A549 (cell line): Measurements from ENCODE around the gene ARFRP1. TPM values are rescaled to one million over a fixed set of nuclear protein-coding genes. Genes with fewer than 3 reads are reported as not detected.
A peak's percentile ranks its signal among the peaks of the same experiment; 100 is the strongest.

Experiments
- ATAC-seq, 2 experiments: fragments of 200-7000 bp in 1 of 2; fragments of >200 bp in 1 of 2; cut with Nextera tagmentation in 1 of 2; cut with Tn5 transposase in 1 of 2; 3 replicates each; pipeline versions ENCODE4 v1.8.0 to v1.9.1; 2018 to 2020; ENCODE audit warnings: mild to moderate bottlenecking in 1 of 2, moderate library complexity in 1 of 2
- CTCF ChIA-PET: fragments of 300-600 bp; sonication (Branson Sonifier 250); formaldehyde crosslinking; extraction: SDS; loops from one replicate; lab custom pipeline; 2021; ENCODE audit warnings: antibody characterized with exemption, inconsistent platforms; lab: Yijun Ruan, JAX
- POLR2A ChIA-PET: fragments of 350-600 bp; formaldehyde crosslinking; extraction: SDS; loops from one replicate; lab custom pipeline; 2021; ENCODE audit warnings: antibody characterized with exemption, inconsistent platforms; lab: Yijun Ruan, JAX
- DNase-seq, 2 experiments: peaks; one replicate each; pipeline versions ENCODE4 v3.0.0 to v3.0.0-alpha.2; 2011 to 2016; ENCODE audit warnings: low read depth in 1 of 2, low spot score in 1 of 2
- FAIRE-seq: peaks from 2 replicates; lab custom pipeline; 2011; peaks lifted over from hg19 to GRCh38; lab: Jason Lieb, UNC
- H3K27ac ChIP-seq, 2 experiments: fragments of >200 bp; sonication (Bioruptor Twin); formaldehyde crosslinking; 3 replicates each; pipeline ENCODE4 v1.5.1; 2016 to 2017
- H3K4me1 ChIP-seq: fragments of >200 bp; sonication (Bioruptor Twin); formaldehyde crosslinking; 3 replicates; pipeline ENCODE4 v1.6.1; 2016
- H3K4me2 ChIP-seq: fragments of >200 bp; sonication (Bioruptor Twin); formaldehyde crosslinking; 3 replicates; pipeline ENCODE4 v1.6.1; 2016
- H3K4me3 ChIP-seq: fragments of >200 bp; sonication (Bioruptor Twin); formaldehyde crosslinking; 3 replicates; pipeline ENCODE4 v1.5.1; 2016
- H3K9me3 ChIP-seq: fragments of >200 bp; sonication (Bioruptor Twin); formaldehyde crosslinking; 3 replicates; pipeline ENCODE4 v1.6.1; 2016
- BCL3 ChIP-seq: fragments of >200 bp; sonication (Bioruptor Twin); formaldehyde crosslinking; IDR thresholded peaks from 3 replicates; pipeline ENCODE4 v1.6.1; 2016
- CBX8 ChIP-seq: fragments of 200-600 bp; sonication (generic); IDR thresholded peaks from 2 replicates; pipeline ENCODE4 v1.6.1; 2016
- CHD4 ChIP-seq: fragments of 200-600 bp; sonication (generic); IDR thresholded peaks from 2 replicates; pipeline ENCODE4 v1.6.1; 2016; ENCODE audit warnings: antibody characterized with exemption, mild to moderate bottlenecking, borderline replicate concordance
- E2F6 ChIP-seq: IDR thresholded peaks from 2 replicates; pipeline ENCODE4 v1.6.1; 2012; ENCODE audit warnings: low read depth, borderline replicate concordance
- EHMT2 ChIP-seq: fragments of 200-600 bp; sonication (generic); IDR thresholded peaks from 2 replicates; pipeline ENCODE4 v1.6.1; 2016; ENCODE audit warnings: antibody characterized with exemption, low read depth, mild to moderate bottlenecking, moderate library complexity
- FOSL2 ChIP-seq, 2 experiments: fragments of 450-650 bp in 1 of 2; fragments of >200 bp in 1 of 2; sonication (Bioruptor Twin) in 1 of 2; formaldehyde crosslinking; IDR thresholded peaks; 2 replicates each; pipeline versions ENCODE4 v1.5.0 to v1.6.1; 2016 to 2020; ENCODE audit warnings: mild to moderate bottlenecking in 1 of 2, moderate library complexity in 1 of 2
- FOXS1 ChIP-seq: fragments of 250-450 bp; sonication (Bioruptor Pico); IDR thresholded peaks from 2 replicates; pipeline ENCODE4 v1.5.0; 2020; ENCODE audit warnings: mild to moderate bottlenecking, moderate library complexity
- GATA3 ChIP-seq: IDR thresholded peaks from 2 replicates; pipeline ENCODE4 v1.6.1; 2012; ENCODE audit warnings: borderline replicate concordance
- HEYL ChIP-seq: fragments of 250-450 bp; sonication (Bioruptor Pico); IDR thresholded peaks from 2 replicates; pipeline ENCODE4 v1.8.0; 2021; ENCODE audit warnings: mild to moderate bottlenecking, moderate library complexity
- JUN ChIP-seq, 2 experiments: fragments of >200 bp; sonication (Bioruptor Twin); formaldehyde crosslinking; IDR thresholded peaks; 2 replicates in 1 of 2; 3 replicates in 1 of 2; pipeline ENCODE4 v1.6.1; 2016 to 2017
- JUNB ChIP-seq: fragments of >200 bp; sonication (Bioruptor Twin); formaldehyde crosslinking; IDR thresholded peaks from 2 replicates; pipeline ENCODE4 v1.6.1; 2016
- MAX ChIP-seq: IDR thresholded peaks from 2 replicates; pipeline ENCODE4 v1.6.1; 2012
- NFE2L2 ChIP-seq: fragments of 150-350 bp; conservative IDR thresholded peaks from 2 replicates; pipeline ENCODE4 v1.6.1; 2014; ENCODE audit warnings: low read length
- NPAS2 ChIP-seq: fragments of 250-450 bp; sonication (Bioruptor Pico); IDR thresholded peaks from 2 replicates; pipeline ENCODE4 v1.8.0; 2022; ENCODE audit warnings: mild to moderate bottlenecking, moderate library complexity, borderline replicate concordance
- NR3C1 ChIP-seq: fragments of >200 bp; sonication (Bioruptor Twin); formaldehyde crosslinking; IDR thresholded peaks from 3 replicates; pipeline ENCODE4 v1.6.1; 2017
- PHF8 ChIP-seq: fragments of 200-600 bp; sonication (generic); IDR thresholded peaks from 2 replicates; pipeline ENCODE4 v1.6.1; 2016; ENCODE audit warnings: low read depth, mild to moderate bottlenecking, antibody characterized with exemption, moderate library complexity, borderline replicate concordance
- RAD21 ChIP-seq, 2 experiments: fragments of >200 bp in 1 of 2; sonication (Bioruptor Twin) in 1 of 2; formaldehyde crosslinking in 1 of 2; IDR thresholded peaks in 1 of 2; conservative IDR thresholded peaks in 1 of 2; 2 replicates in 1 of 2; 3 replicates in 1 of 2; pipeline ENCODE4 v1.6.1; 2012 to 2018; ENCODE audit warnings: inconsistent platforms in 1 of 2
- RARB ChIP-seq: fragments of 250-450 bp; sonication (Bioruptor Pico); IDR thresholded peaks from 2 replicates; pipeline ENCODE4 v1.8.0; 2021; ENCODE audit warnings: mild to moderate bottlenecking, moderate library complexity
- RCOR1 ChIP-seq: fragments of 150-350 bp; IDR thresholded peaks from 2 replicates; pipeline ENCODE4 v1.6.1; 2014; ENCODE audit warnings: antibody characterized with exemption, low read length, low read depth
- RNF2 ChIP-seq: fragments of 200-600 bp; sonication (generic); IDR thresholded peaks from 2 replicates; pipeline ENCODE4 v1.6.1; 2016; ENCODE audit warnings: low read depth, mild to moderate bottlenecking, antibody characterized with exemption, moderate library complexity, borderline replicate concordance
- SMC3 ChIP-seq: fragments of >200 bp; sonication (Bioruptor Twin); formaldehyde crosslinking; IDR thresholded peaks from 3 replicates; pipeline ENCODE4 v1.6.1; 2018; ENCODE audit warnings: inconsistent platforms
- SREBF2 ChIP-seq: fragments of 450-650 bp; IDR thresholded peaks from 2 replicates; pipeline ENCODE4 v1.6.1; 2014; ENCODE audit warnings: mild to moderate bottlenecking, moderate library complexity
- ZC3H11A ChIP-seq: fragments of 450-650 bp; IDR thresholded peaks from 2 replicates; pipeline ENCODE4 v1.6.1; 2014; ENCODE audit warnings: antibody characterized with exemption, mild to moderate bottlenecking
- ZSCAN20 ChIP-seq: fragments of 250-450 bp; sonication (Bioruptor Pico); IDR thresholded peaks from 2 replicates; pipeline ENCODE4 v1.8.0; 2022; ENCODE audit warnings: mild to moderate bottlenecking, moderate library complexity
- WGBS: methylation state at CpG from one replicate; pipeline ENCODE4 v1.1.6; 2017; ENCODE audit errors: missing lambda C conversion rate; 5-methylcytosine and 5-hydroxymethylcytosine counted together
- polyA plus RNA-seq, 4 experiments: library from polyadenylated mRNA; depleted of rRNA in 3 of 4; stranded (reverse); fragments of >200 nt; fragmentation: RNase III in 1 of 4; extraction: RNeasy Plus Mini Kit Qiagen cat#74134 plus additional on column Dnase treatment in 1 of 4; gene quantifications; 2 replicates in 3 of 4; 3 replicates in 1 of 4; pipeline ENCODE4 v1.2.3, GENCODE V29; 2011 to 2017
- TF ChIP-seq, protein P1 (sequence below): fragments of 150-350 bp; IDR thresholded peaks from 2 replicates; pipeline ENCODE4 v1.6.1; 2014; ENCODE audit warnings: low read depth, mild to moderate bottlenecking, low read length
- TF ChIP-seq, protein P2 (sequence below): fragments of 200-600 bp; sonication (generic); IDR thresholded peaks from 2 replicates; pipeline ENCODE4 v1.6.1; 2016; ENCODE audit warnings: antibody characterized with exemption, mild to moderate bottlenecking, moderate library complexity

Gene ARFRP1
- polyA plus RNA-seq, 2 of the 4 experiments (the other 2 are of a cell fraction): 25.1 to 29.7 TPM

DNA sequence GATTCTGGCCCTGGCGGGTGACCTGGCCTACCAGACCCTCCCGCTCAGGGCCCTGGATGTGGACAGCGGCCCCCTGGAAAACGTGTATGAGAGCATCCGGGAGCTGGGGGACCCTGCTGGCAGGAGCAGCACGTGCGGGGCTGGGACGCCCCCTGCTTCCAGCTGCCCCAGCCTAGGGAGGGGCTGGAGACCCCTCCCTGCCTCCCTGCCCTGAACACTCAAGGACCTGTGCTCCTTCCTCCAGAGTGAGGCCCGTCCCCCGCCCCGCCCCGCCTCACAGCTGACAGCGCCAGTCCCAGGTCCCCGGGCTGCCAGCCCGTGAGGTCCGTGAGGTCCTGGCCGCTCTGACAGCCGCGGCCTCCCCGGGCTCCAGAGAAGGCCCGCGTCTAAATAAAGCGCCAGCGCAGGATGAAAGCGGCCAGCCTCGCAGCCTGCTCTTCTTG, 30.9 kb upstream of the ARFRP1 start:
- CTCF ChIA-PET: interaction anchor here (1.1 kb wide), 1 partner anchor 41 kb away, joined by 3 read pairs; no protein-coding TSS in a partner anchor
- no peak for FAIRE-seq
- POLR2A ChIA-PET: interaction anchor here (1.0 to 1.2 kb wide), 2 partner anchors 31 to 127 kb away, joined by 3 read pairs; partner anchors contain the start of genes ARFRP1, TPD52L2 and ZGPAT
- TF ChIP-seq JUN (IDR thresholded peaks at IDR 0.05) (no peak), PHF8 (no peak), EHMT2 (no peak), ZSCAN20 (CRISPR knock-in tag) (no peak), NR3C1 (no peak), MAX (no peak), CBX8 (no peak), RNF2 (no peak)
- peaks cover 17% of the 10 kb centered on the region for H3K4me1 ChIP-seq
- peak overlapping the region in 1 of 2 experiments; percentile 89; a peak in 4 of 6 replicates for H3K27ac ChIP-seq
- H3K9me3 ChIP-seq: no peaks in the 10 kb centered on the region
- H3K4me2 ChIP-seq: peak overlapping the region; percentile 98
- no peak for DNase-seq
- ATAC-seq: peak in 1 of 2 experiments; percentile 1; a peak in 1 of 6 replicates
- H3K4me3 ChIP-seq: no peak overlapping the region; the same call in 2 of the 3 replicates
- WGBS: 90% methylated on average over 6 of the region's 26 CpGs

- WGBS: 76% methylated on average over 5 of the region's 43 CpGs
- H3K9me3 ChIP-seq: no peaks in the 10 kb centered on the region
- ChIA-PET CTCF (no interaction called here), POLR2A (no interaction called here)
- H3K27ac ChIP-seq: no peak overlapping the region
- ATAC-seq: no peak
- TF ChIP-seq NPAS2 (CRISPR knock-in tag): no peak
- TF ChIP-seq E2F6: no peak
- no peak for TF ChIP-seq GATA3
- TF ChIP-seq CHD4: no peak
- TF ChIP-seq RAD21 (conservative IDR thresholded peaks at IDR 0.05 in 1 of 2, IDR thresholded peaks at IDR 0.05 in 1 of 2): no peak
- no peak for TF ChIP-seq FOSL2 (IDR thresholded peaks at IDR 0.05)
- no peak for TF ChIP-seq FOSL2 (CRISPR knock-in tag; IDR thresholded peaks at IDR 0.05)
- TF ChIP-seq SREBF2: no peak
- TF ChIP-seq ZSCAN20 (CRISPR knock-in tag): no peak
- no peak for TF ChIP-seq RCOR1
- no peak for TF ChIP-seq JUN (IDR thresholded peaks at IDR 0.05)
- TF ChIP-seq ZC3H11A: no peak
- TF ChIP-seq HEYL (CRISPR knock-in tag): no peak
- no peak for TF ChIP-seq NFE2L2
- TF ChIP-seq RNF2: no peak
- no peak for TF ChIP-seq BCL3
- no peak for DNase-seq
- H3K4me1 ChIP-seq: peaks cover 17% of the 10 kb centered on the region
- H3K4me3 ChIP-seq: no peak overlapping the region
- no peak for FAIRE-seq
- H3K4me2 ChIP-seq: no peak overlapping the region
Observed at GRCh38 chr20:63737945-63738686, 30.3 kb upstream of the ARFRP1 start.

DNA sequence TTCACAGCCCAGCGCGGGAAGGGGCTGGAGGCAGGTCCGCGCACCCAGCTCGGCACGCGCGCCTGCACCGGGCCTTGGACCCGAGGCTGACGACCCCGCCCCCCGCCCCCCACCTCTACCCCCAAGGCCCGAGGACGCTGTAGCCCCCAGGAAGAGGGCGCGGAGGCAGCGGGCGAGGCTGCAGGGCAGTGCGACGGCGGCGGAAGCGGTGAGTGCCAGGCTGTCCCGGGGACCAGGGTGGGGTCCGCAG, 29.8 kb upstream of the ARFRP1 start:
- ChIA-PET CTCF (no interaction called here), POLR2A (no interaction called here)
- DNase-seq (no peak), ATAC-seq (no peak), FAIRE-seq (no peak)
- WGBS: 97% methylated on average over 7 of the region's 26 CpGs
- Histone ChIP-seq H3K9me3 (no peaks in the 10 kb centered on the region), H3K4me3 (no peak overlapping the region), H3K4me2 (no peak overlapping the region), H3K27ac (no peak overlapping the region), H3K4me1 (peaks cover 17% of the 10 kb centered on the region)
- TF ChIP-seq SMC3: no peak
- no peak for TF ChIP-seq RNF2
- no peak for TF ChIP-seq NFE2L2
- TF ChIP-seq JUNB: no peak
- no peak for TF ChIP-seq E2F6
- TF ChIP-seq, protein P1, sequence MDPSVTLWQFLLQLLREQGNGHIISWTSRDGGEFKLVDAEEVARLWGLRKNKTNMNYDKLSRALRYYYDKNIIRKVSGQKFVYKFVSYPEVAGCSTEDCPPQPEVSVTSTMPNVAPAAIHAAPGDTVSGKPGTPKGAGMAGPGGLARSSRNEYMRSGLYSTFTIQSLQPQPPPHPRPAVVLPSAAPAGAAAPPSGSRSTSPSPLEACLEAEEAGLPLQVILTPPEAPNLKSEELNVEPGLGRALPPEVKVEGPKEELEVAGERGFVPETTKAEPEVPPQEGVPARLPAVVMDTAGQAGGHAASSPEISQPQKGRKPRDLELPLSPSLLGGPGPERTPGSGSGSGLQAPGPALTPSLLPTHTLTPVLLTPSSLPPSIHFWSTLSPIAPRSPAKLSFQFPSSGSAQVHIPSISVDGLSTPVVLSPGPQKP: no peak
- TF ChIP-seq RARB: no peak
- TF ChIP-seq FOXS1 (CRISPR knock-in tag): no peak
- TF ChIP-seq, protein P2, sequence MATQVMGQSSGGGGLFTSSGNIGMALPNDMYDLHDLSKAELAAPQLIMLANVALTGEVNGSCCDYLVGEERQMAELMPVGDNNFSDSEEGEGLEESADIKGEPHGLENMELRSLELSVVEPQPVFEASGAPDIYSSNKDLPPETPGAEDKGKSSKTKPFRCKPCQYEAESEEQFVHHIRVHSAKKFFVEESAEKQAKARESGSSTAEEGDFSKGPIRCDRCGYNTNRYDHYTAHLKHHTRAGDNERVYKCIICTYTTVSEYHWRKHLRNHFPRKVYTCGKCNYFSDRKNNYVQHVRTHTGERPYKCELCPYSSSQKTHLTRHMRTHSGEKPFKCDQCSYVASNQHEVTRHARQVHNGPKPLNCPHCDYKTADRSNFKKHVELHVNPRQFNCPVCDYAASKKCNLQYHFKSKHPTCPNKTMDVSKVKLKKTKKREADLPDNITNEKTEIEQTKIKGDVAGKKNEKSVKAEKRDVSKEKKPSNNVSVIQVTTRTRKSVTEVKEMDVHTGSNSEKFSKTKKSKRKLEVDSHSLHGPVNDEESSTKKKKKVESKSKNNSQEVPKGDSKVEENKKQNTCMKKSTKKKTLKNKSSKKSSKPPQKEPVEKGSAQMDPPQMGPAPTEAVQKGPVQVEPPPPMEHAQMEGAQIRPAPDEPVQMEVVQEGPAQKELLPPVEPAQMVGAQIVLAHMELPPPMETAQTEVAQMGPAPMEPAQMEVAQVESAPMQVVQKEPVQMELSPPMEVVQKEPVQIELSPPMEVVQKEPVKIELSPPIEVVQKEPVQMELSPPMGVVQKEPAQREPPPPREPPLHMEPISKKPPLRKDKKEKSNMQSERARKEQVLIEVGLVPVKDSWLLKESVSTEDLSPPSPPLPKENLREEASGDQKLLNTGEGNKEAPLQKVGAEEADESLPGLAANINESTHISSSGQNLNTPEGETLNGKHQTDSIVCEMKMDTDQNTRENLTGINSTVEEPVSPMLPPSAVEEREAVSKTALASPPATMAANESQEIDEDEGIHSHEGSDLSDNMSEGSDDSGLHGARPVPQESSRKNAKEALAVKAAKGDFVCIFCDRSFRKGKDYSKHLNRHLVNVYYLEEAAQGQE: no peak
